Activated CD4-positive, alpha-beta memory T cell treated with anti-CD3 and anti-CD28 coated beads, Interleukin-2, amount 10 ng/mL, durations not matched to agents 7 days and 5 days (primary cell): ENCODE measurements around the gene FKBP9. TPM values are rescaled to one million over a fixed set of nuclear protein-coding genes. Genes with fewer than 3 reads are reported as not detected.

Experiments used
- CTCF ChIA-PET: fragments of 350-600 bp; sonication (Branson Sonifier 250); formaldehyde crosslinking; loops from one replicate; lab custom pipeline; 2021; ENCODE audit warnings: antibody characterized with exemption, inconsistent platforms; lab: Charles Lee
- POLR2A ChIA-PET: fragments of 350-600 bp; sonication (Branson Sonifier 250); formaldehyde crosslinking; loops from one replicate; lab custom pipeline; 2021; ENCODE audit warnings: antibody characterized with exemption; lab: Charles Lee
- DNase-seq: peaks from one replicate; pipeline ENCODE4 v3.0.0-alpha.2; 2020
- H3K27ac Mint-ChIP-seq: one replicate; pipeline ENCODE4 v1.8.0; 2021; ENCODE audit warnings: mild to moderate bottlenecking, mixed read lengths
- H3K27me3 Mint-ChIP-seq: one replicate; pipeline ENCODE4 v1.8.0; 2021; ENCODE audit warnings: mixed read lengths
- H3K36me3 Mint-ChIP-seq: one replicate; pipeline ENCODE4 v1.8.0; 2021; ENCODE audit warnings: low read depth, mixed read lengths
- H3K4me1 Mint-ChIP-seq: one replicate; pipeline ENCODE4 v1.8.0; 2021; ENCODE audit warnings: mixed read lengths
- H3K4me3 Mint-ChIP-seq: one replicate; pipeline ENCODE4 v1.8.0; 2021; ENCODE audit warnings: mild to moderate bottlenecking, mixed read lengths
- H3K9me3 Mint-ChIP-seq: one replicate; pipeline ENCODE4 v1.8.0; 2021; ENCODE audit warnings: mixed read lengths
- total RNA-seq, 2 experiments: library from RNA; stranded (reverse); gene quantifications; one replicate each; pipeline ENCODE4 v1.2.3, GENCODE V29; 2021

The FKBP9 gene
- total RNA-seq, 2 experiments from 2014 or later, result 0.98 to 1.2 TPM

GRCh38 chr7:33054261-33054964, 97.2 kb downstream of the FKBP9 start:
- Mint-ChIP-seq H3K27ac (peak overlapping the region; percentile 71), H3K9me3 (no peaks in the 10 kb centered on the region), H3K4me3 (no peak overlapping the region), H3K36me3 (peaks cover 18% of the 10 kb centered on the region), H3K27me3 (no peaks in the 10 kb centered on the region), H3K4me1 (peaks cover 57% of the 10 kb centered on the region)
- DNase-seq, result no peak
- POLR2A ChIA-PET, result interaction anchor here (1.1 to 3.8 kb wide), 4 partner anchors 8 to 162 kb away, joined by 3 to 26 read pairs (median 8); partner anchors contain the start of genes KBTBD2 and NT5C3A
- CTCF ChIA-PET, result interaction anchor here (1.2 to 5.8 kb wide), 8 partner anchors 10 to 208 kb away, joined by 3 to 34 read pairs (median 5); partner anchors contain the start of gene RP9

- no peak overlapping the region for H3K27ac Mint-ChIP-seq
- H3K4me3 Mint-ChIP-seq, result no peak overlapping the region
- no peak for DNase-seq
- no peaks in the 10 kb centered on the region for H3K27me3 Mint-ChIP-seq
- CTCF ChIA-PET, result interaction anchor here (0.8 to 5.8 kb wide), 5 partner anchors 9 to 209 kb away, joined by 3 to 34 read pairs (median 5); no protein-coding TSS in a partner anchor
- peaks cover 62% of the 10 kb centered on the region for H3K4me1 Mint-ChIP-seq
- POLR2A ChIA-PET, result interaction anchor here (1.1 to 3.8 kb wide), 4 partner anchors 7 to 163 kb away, joined by 3 to 26 read pairs (median 8); partner anchors contain the start of genes KBTBD2 and NT5C3A
- peaks cover 24% of the 10 kb centered on the region for H3K36me3 Mint-ChIP-seq
- H3K9me3 Mint-ChIP-seq, result no peaks in the 10 kb centered on the region
Measured at GRCh38 chr7:33055158-33055557, 97.9 kb downstream of the FKBP9 start.

Other genes with a start within 250 kb of the FKBP9 start
- 10 to 100 TPM; 43.8 to 45.6 TPM for gene KBTBD2, start 65.7 kb upstream of the FKBP9 start, total RNA-seq
- 10 to 100 TPM; 86.9 to 89.6 TPM for gene NT5C3A, start 105.3 kb downstream of the FKBP9 start, total RNA-seq
- gene RP9, start 152.0 kb downstream of the FKBP9 start, total RNA-seq, result 10 to 100 TPM in 1 of 2 experiments, 1 to 10 TPM in 1; 9.7 to 11.5 TPM
- 10 to 100 TPM; 13.7 to 14.0 TPM for gene BBS9, start 172.1 kb downstream of the FKBP9 start, total RNA-seq